GM18951 (cell line): ENCODE measurements around the gene CLUH.

Experiments used
- POLR2A ChIP-seq: IDR thresholded peaks from 4 replicates; pipeline ENCODE4 v1.6.1; 2011; ENCODE audit warnings: mild to moderate bottlenecking; ENCODE audit not compliant: insufficient read length, insufficient read depth; ENCODE audit errors: extremely low read depth
- in situ Hi-C: fragments of 300-500 bp; cut with MboI; formaldehyde crosslinking; loops from one replicate; pipeline ENCODE4 v1.12.0; 2022; ENCODE audit warnings: low sequenced_read_pairs, mixed read lengths, inconsistent platforms; ENCODE audit not compliant: unreplicated experiment

The CLUH gene

DNA sequence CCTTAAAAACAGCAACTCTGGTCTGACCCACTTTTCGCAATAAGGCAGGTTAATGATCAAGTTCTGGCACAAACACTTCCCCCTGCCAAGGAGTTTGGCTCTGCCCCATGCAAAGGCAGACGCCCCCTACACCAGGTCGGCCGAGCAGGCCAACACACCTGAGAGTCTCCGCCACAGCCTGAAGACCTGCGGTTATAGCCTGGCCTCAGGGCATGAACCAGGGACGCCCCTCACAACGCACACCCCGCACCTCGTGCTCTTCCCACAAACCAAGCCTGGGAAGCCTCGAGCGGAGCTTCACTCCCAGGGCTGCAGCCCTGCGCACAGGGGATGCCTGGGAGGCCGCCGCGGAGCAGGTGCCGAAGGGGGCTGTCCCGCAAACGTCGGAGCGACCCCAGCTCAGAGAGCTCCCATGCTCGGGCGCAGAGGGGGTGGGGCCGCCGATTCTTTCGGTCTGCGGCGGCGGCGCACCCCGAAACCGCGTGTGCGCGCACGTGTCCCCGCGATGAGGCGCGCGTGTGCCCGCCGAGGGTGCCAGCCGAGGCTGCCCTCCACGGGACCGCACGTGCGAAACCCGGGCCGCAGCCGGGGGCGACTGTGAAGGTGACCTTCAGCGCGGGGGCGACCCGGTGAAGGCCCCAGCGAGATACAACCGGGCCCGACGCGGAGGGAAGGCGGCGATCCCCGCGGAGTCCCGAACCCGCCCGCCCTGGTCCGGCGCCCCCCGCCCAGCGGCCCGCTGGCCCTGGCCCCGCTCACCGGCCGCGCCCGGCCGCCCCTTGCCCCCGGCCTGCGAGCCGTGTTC lies 559 bp downstream of the CLUH start:
- in situ Hi-C loops: no loop called here

DNA sequence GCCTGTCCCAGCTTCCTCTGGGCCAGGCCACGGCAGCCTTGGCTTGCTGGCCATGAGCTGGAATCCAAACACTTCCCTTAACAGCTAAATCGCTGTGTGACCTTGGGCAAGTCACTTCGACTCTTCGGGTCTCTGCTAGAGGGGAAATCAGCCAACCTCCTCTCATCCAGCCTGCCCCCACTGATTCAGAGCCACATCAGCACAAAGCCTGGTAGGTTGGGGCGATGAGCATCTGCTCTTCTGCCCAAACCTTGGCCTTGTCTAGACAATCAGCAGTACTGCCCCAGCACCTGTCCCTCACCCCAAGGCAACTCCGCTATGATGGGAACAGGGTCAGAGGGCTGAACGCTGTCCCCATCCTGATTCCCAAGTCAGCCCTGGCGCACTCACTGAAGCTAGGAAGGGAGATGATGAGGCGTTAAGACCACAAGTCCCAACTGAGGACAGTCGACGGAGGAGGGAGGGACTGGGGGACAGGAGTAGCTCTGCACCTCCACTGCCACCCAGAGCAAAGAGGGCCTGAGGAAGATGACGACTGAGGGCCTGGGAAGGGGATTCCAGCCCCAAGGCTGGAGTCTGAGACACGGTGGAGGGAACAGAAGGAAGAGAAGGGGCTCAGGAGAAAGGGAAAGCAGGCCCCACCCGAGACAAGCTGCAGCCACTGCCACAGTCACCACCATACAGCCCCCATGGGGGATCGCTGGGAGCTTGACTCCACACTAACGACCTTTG lies 1.3 kb downstream of the CLUH start:
- in situ Hi-C loops: no loop called here
- no peak for TF ChIP-seq POLR2A

More for the DNA sequence above, 559 bp downstream of the CLUH start:
- no peak for TF ChIP-seq POLR2A

DNA sequence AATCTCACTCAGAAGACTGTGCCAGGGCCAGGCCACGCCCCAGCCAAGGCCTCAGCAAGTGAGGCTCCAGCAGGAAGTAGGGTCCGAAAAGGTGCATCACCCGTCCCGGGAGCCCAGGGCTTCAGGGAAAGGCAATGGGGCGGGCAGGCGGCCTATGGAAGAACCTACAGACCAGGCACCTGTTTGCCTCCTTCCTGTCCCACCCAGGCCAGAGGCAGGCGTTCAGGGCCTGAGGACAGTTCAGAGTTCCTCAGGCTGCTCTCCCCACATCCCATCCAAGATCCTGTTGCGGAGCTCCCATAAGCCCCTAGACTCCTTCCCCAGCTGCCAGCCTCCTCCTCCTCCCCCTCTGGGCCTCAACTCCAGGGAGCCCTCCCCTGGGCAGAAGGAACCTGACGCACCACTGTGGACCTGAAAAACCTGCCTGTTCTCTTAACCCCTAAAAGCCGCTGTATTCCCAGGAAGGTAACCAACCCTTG lies 2.3 kb downstream of the CLUH start:
- in situ Hi-C loops: no loop called here
- TF ChIP-seq POLR2A: no peak

DNA sequence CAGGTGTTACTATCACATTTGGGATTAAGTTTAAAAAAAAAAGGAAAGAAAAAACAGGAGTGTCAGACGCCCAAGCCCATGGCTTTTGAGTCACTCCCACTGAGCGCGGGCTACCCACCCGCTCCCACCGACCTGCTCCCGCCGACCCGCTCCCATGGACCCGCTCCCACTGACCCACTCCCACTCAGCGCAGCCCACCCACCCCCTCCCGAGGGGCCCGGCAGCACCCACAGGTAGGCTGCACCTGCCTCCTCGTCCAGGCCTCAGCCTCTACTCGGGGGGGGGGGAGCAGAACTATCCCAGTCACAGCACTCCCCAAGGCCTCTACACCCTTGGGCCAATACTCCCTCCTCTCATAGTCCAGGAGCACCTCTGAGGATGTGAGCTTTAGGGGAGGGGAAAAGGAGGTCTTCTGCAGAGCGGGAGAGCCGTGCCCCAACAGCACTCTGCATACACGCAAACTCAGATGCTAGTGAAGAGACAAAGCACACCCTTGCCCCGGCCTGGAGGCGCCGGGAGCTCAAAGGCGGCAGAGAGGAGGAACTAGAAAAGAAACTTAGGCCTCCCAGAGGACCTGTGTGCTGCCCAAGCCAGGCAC lies 2.9 kb downstream of the CLUH start:
- TF ChIP-seq POLR2A: no peak
- in situ Hi-C loops: no loop called here

DNA sequence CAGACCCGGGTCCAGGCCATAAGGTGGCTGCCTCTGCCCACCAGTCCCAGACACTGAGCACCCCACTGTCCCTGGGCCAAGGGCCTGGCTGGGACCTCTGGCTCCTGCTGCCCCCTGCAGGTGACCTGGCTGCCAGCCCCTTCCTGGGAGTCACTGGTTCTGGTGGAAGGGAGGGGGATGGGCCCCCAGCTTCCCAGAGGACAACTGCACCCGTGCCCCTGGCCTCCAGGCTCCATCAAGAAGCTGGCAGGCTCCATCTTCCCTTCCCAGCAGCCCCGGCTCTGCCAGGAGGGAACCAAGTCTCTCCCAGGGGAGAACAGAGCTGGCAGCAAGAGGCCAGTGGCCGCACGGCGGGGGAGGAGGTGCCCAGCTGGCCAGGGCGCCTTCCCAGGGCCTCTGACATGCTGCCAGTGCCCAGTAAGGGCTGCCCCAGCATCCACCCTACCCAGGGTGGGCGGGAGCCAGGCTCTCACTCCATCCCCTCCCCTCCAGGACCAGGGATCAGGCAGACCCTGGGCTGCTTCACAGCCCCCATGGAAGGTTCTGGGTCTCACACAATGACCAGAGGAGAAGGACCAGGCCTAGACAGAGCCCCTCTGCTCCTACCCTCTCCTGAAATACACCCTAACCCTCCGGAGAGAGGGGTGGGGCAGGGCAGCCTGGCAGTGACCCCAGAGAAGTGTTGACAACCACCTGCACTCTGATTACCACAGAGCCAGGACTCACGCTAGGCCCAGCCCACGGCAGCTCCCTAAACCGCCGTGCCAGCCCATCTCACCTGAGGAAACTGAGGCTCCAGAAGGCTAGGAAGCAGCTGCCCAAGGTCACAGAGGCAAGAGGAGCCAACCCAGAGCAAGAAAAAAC lies 3.6 kb downstream of the CLUH start:
- in situ Hi-C loops: no loop called here

DNA sequence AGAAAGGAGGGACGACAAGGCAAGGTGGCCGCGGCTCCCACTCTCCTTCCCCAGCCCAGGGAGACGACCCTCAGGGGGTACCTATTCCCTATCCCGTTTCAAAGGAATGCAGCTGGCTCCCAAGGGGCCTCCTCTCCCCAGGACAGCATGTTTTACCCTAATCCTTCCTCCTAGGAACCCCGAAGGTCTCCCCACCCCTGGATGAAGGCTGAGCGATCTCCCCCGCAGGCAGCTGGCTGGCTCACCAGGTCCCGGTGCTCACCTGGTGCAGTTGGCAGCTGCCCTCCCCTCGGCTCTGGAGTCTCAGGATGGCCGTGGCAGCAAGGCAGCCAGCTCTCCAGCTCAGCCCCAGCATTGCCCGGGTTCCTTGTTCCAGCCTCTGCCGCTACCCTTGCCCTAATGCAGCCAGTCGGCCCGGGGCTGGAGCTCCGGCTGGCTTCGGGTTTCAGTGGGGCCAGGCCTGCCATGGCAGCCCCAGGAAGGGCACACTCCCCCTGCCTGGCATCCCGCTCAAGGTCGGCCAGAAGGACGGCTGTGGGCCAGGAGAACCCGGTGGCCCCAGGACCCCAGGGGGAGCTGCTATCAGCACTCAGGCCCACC lies 4.6 kb downstream of the CLUH start:
- no peak for TF ChIP-seq POLR2A
- in situ Hi-C loops: no loop called here

More for the DNA sequence above, 3.6 kb downstream of the CLUH start:
- TF ChIP-seq POLR2A: no peak

DNA sequence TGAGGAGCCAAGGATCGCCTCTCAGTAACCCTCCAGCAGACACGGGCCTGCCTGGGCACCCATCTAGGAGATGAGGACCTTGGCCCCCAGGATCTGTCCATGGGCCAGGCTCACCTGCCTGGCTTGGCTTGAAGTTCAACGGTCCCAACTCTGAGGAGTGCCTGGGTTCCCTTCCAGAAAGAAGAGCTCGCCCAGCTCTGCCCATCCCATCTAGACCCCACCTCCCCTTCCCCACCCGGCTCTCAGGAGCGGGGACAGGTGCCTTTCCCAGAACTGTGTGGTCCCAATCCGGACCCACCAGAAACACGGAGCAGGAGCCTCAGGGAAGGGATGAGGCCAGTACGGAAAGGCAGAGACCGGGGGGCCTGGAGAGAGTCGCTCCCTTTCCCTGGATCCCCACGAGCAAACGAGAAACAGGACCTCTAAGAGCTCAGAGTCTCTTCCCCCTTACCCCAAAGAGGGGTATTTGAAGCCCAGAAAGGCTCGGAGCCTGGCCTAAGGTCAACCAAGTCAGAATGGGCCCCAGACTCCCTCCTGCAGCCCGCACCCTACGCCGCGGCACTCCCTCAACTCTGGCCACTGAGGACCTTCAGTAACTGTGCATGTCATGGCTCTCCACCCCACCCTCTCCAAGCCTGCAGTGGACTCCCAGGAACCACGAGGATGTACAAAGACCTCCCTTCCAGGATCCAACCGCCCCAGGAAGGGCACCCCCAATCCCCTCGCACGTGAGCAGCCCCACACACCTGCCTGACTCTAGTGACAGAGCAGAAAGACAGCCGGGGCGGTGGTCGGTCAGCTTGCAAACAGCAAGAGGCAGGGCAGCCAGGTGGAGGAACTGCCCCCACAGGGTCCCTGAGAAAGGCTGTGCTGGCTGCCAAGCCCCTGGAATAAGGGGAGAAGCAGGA lies 5.4 kb downstream of the CLUH start:
- in situ Hi-C loops: no loop called here
- no peak for TF ChIP-seq POLR2A

DNA sequence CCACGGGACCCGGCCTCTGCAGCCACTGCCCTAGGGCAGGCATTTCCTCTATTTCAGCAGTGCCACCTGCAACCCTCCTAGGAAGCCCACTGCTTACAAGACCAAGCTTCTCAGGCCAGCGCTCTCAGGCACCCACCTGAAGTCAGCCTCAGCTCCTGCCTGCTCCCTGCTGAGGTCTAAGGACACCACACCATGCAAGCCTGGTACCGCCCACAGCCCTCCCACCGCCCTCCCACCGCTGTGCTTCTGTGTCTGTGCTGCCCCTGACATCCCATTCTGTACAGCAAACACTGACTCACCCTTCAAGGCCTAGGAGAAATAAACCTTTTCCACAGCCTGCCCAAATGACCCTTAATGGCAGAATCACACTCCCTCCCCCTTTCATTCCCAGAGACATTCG lies 6.3 kb downstream of the CLUH start:
- TF ChIP-seq POLR2A: no peak
- in situ Hi-C loops: no loop called here

DNA sequence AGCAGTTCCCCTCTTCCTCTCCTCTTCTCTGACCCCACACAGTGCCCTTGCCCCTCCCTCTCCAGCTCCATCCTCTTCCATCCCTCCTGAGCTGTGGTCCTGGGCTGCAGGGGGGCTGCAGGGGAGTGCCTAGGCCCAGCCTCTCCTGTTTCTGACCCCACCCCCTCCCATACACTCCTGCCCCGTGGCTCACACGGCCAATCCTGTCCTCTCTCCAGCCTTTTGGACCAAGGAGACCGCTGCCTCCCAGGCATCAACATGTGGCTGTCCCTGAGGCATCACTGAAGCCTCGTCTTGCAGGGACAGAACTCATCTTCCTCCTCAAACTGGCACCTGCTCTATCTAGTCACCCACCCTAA lies 6.7 kb downstream of the CLUH start:
- TF ChIP-seq POLR2A: no peak

DNA sequence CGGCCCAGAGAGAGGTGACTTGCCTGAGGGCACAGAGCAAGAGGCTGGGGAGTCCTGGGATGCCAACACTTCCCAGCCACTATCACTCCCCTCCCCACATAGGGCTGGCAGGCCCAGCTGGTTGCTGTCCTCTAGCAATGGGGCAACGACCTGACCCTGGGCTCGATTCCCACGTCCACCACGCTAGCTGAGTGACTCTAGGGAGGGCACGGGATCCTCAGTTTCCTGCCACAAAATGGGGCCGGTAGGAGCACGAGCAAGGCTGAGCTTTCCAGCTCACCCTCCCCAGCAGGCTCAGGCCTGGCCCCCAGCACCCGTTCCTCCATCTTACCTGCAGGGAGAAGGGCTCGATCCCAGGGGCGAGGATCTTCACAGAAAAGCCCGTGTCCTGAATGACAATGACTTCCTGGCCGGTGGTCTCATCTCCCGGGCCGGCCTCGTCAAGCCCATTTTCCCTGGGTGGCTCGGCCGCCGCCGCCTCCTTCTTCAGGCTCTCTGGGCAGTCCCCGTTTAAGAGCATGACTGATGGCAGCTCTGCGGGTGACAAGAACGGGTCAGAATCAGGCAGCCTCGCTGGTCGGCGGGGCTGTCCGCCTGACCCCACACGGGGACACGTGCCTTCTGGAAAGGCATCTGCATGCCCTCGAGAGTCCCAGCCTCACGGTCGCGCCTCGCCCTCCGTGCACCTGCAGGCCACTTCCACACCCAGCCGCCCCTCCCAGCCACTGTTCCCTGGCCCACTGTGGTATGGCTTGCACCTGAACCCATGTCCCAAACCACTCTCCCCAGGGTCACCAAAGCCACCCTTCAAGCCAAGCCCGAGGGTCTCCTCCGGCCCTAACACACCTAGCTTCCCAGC lies 7.3 kb downstream of the CLUH start:
- no peak for TF ChIP-seq POLR2A
- in situ Hi-C loops: no loop called here

More for the DNA sequence above, 6.7 kb downstream of the CLUH start:
- in situ Hi-C loops: no loop called here

DNA sequence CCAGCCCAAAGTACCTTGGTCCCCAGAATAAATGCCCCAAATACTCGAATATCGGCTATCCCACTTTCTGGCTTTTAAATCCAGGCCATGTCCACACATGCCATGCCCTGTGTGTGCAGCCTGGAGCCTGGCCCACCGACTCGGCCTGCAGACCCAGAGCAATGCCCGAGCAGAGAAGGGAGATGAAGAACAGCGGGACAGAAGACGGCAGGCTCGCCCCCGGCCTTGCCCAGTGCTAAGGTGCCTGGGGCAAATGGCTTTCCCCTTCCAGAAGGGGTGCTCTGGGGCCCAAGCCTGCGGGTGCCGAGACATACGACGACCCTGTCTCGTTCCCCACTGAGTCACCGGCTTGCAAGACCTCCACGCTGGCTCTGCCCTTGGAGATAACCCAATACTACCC lies 8.0 kb downstream of the CLUH start:
- TF ChIP-seq POLR2A: no peak
- in situ Hi-C loops: no loop called here

DNA sequence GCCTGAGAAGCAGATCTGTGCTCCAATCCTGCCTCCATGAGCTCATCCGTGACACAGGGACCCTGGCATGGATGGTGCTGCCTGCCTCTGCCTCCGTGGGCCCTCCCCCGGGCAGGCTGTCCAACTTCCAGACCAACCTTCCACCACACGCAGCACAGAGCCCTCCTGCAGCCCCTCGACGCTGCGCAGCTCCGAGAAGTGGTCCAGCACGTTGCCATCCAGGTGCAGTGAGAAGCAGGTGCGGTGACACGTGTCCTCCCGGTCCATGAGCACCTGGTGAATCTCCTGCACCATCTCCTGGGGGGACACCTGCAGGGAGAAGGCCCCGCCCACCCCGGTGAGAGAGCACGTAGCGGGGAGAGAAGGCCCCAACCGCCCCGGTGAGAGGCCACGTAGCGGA lies 8.4 kb downstream of the CLUH start:
- in situ Hi-C loops: no loop called here
- TF ChIP-seq POLR2A: no peak
